H1 (cell line): ENCODE data around the gene C2CD3. TPM values are rescaled to one million over a fixed set of nuclear protein-coding genes. Genes with fewer than 3 reads are reported as not detected.

Experiments used
- CREB1 ChIP-seq: IDR thresholded peaks from 2 replicates; pipeline ENCODE4 v1.6.1; 2012; ENCODE audit warnings: inconsistent platforms
- KDM4A ChIP-seq: IDR thresholded peaks from one replicate; pipeline ENCODE4 v1.7.1; 2012; ENCODE audit warnings: low read depth, mild to moderate bottlenecking, moderate library complexity, low read length, inconsistent platforms; ENCODE audit not compliant: severe bottlenecking
- NRF1 ChIP-seq: IDR thresholded peaks from 2 replicates; pipeline ENCODE4 v1.6.1; 2011; ENCODE audit warnings: mild to moderate bottlenecking, low read depth, low read length, improper control_type of control experiment
- polyA plus RNA-seq, 7 experiments: library from polyadenylated mRNA; depleted of rRNA in 3 of 7; stranded (reverse) in 5 of 7; unstranded in 2 of 7; fragments of >200 nt in 5 of 7; fragments of 200-250 nt in 2 of 7; gene quantifications; 1 replicate in 5 of 7; 2 replicates in 1 of 7; 4 replicates in 1 of 7; pipeline versions ENCODE4 v1.2.1 to v1.2.3, GENCODE V29; 2011 to 2013; ENCODE audit warnings: missing spikeins in 2 of 7, mixed read lengths in 2 of 7
- total RNA-seq: library from RNA; stranded (reverse); fragmentation: NEBNext Ultra II Directional; extraction: Animal tissue kit (Norgen Biotek cat#: 25700); gene quantifications from 2 replicates; pipeline ENCODE4 v1.2.1, GENCODE V29; 2021
- TF ChIP-seq, protein P1 (sequence below): fragments of 300-600 bp; sonication (generic); IDR thresholded peaks from 2 replicates; pipeline ENCODE4 v1.7.1; 2012; ENCODE audit warnings: low read length, moderate library complexity, mild to moderate bottlenecking, inconsistent platforms; ENCODE audit not compliant: insufficient replicate concordance

Gene C2CD3
- total and polyA plus RNA-seq, 2 of the 8 experiments (the other 6 are each of a cell fraction or from before 2014, with no cell fraction given), result 11.0 to 29.1 TPM

DNA sequence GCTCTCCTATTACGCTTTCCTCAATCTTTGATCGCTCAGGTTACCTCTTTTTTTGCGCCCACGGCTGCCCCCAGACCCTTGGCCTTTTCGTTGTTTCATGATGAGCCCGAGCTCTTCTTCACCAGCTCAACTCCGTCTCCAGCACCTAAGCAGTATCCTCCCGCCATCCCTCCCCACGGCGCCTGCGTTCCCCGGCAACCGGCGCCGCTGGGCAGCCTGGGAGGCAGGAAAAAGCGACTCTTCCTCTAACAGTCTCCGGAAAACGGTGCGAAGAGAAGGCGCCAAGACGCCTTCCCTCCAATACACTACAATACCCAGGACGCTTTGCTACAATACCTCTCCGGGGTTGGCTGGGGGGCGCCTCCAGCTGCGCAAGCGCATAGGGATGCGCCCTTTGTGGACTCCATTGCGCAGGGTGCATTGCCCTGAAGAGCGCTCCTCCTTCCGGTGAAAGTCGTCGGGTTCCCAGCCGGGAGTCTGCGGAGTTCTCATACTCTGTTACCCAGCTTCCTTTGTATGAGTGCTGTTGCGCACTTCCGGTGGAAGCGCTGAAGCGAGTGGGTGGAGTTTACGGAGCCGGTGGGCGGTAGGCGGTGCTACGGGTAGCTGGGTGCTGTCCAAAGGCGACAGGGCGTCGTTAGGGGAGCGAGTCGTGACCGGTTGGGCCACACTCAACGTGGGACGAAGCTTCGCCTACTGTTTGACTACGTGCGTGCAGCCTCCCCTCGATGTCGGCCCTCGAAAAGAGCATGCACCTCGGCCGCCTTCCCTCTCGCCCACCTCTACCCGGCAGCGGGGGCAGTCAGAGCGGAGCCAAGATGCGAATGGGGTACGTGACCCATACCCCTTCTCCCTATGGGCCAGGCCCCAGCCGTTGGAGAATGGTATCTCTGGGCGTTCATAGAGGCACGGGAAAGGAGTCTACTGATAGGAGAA lies at the start of gene C2CD3, which contains the start of gene PPME1 (continued):
- TF ChIP-seq, protein P1, sequence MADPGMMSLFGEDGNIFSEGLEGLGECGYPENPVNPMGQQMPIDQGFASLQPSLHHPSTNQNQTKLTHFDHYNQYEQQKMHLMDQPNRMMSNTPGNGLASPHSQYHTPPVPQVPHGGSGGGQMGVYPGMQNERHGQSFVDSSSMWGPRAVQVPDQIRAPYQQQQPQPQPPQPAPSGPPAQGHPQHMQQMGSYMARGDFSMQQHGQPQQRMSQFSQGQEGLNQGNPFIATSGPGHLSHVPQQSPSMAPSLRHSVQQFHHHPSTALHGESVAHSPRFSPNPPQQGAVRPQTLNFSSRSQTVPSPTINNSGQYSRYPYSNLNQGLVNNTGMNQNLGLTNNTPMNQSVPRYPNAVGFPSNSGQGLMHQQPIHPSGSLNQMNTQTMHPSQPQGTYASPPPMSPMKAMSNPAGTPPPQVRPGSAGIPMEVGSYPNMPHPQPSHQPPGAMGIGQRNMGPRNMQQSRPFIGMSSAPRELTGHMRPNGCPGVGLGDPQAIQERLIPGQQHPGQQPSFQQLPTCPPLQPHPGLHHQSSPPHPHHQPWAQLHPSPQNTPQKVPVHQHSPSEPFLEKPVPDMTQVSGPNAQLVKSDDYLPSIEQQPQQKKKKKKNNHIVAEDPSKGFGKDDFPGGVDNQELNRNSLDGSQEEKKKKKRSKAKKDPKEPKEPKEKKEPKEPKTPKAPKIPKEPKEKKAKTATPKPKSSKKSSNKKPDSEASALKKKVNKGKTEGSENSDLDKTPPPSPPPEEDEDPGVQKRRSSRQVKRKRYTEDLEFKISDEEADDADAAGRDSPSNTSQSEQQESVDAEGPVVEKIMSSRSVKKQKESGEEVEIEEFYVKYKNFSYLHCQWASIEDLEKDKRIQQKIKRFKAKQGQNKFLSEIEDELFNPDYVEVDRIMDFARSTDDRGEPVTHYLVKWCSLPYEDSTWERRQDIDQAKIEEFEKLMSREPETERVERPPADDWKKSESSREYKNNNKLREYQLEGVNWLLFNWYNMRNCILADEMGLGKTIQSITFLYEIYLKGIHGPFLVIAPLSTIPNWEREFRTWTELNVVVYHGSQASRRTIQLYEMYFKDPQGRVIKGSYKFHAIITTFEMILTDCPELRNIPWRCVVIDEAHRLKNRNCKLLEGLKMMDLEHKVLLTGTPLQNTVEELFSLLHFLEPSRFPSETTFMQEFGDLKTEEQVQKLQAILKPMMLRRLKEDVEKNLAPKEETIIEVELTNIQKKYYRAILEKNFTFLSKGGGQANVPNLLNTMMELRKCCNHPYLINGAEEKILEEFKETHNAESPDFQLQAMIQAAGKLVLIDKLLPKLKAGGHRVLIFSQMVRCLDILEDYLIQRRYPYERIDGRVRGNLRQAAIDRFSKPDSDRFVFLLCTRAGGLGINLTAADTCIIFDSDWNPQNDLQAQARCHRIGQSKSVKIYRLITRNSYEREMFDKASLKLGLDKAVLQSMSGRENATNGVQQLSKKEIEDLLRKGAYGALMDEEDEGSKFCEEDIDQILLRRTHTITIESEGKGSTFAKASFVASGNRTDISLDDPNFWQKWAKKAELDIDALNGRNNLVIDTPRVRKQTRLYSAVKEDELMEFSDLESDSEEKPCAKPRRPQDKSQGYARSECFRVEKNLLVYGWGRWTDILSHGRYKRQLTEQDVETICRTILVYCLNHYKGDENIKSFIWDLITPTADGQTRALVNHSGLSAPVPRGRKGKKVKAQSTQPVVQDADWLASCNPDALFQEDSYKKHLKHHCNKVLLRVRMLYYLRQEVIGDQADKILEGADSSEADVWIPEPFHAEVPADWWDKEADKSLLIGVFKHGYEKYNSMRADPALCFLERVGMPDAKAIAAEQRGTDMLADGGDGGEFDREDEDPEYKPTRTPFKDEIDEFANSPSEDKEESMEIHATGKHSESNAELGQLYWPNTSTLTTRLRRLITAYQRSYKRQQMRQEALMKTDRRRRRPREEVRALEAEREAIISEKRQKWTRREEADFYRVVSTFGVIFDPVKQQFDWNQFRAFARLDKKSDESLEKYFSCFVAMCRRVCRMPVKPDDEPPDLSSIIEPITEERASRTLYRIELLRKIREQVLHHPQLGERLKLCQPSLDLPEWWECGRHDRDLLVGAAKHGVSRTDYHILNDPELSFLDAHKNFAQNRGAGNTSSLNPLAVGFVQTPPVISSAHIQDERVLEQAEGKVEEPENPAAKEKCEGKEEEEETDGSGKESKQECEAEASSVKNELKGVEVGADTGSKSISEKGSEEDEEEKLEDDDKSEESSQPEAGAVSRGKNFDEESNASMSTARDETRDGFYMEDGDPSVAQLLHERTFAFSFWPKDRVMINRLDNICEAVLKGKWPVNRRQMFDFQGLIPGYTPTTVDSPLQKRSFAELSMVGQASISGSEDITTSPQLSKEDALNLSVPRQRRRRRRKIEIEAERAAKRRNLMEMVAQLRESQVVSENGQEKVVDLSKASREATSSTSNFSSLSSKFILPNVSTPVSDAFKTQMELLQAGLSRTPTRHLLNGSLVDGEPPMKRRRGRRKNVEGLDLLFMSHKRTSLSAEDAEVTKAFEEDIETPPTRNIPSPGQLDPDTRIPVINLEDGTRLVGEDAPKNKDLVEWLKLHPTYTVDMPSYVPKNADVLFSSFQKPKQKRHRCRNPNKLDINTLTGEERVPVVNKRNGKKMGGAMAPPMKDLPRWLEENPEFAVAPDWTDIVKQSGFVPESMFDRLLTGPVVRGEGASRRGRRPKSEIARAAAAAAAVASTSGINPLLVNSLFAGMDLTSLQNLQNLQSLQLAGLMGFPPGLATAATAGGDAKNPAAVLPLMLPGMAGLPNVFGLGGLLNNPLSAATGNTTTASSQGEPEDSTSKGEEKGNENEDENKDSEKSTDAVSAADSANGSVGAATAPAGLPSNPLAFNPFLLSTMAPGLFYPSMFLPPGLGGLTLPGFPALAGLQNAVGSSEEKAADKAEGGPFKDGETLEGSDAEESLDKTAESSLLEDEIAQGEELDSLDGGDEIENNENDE, result no peak
- TF ChIP-seq KDM4A (peak; percentile 64), NRF1 (peak; percentile 94), CREB1 (peak; percentile 91)
